GM21360 (cell line): ENCODE data around the gene ZNF514.
A peak's percentile ranks its signal among the peaks of the same experiment; 100 is the strongest.
"Not testable (repeated sequence)": the region's sequence is repeated elsewhere in the genome, so short reads cannot be mapped to it uniquely, and the experiment has no call there.

Source experiments
- ATAC-seq: cut with Tn5 transposase; IDR thresholded peaks from one replicate; pipeline ENCODE4 v1.9.1; 2021; ENCODE audit warnings: mild to moderate bottlenecking, moderate library complexity; ENCODE audit not compliant: unreplicated experiment

ZNF514 gene

DNA sequence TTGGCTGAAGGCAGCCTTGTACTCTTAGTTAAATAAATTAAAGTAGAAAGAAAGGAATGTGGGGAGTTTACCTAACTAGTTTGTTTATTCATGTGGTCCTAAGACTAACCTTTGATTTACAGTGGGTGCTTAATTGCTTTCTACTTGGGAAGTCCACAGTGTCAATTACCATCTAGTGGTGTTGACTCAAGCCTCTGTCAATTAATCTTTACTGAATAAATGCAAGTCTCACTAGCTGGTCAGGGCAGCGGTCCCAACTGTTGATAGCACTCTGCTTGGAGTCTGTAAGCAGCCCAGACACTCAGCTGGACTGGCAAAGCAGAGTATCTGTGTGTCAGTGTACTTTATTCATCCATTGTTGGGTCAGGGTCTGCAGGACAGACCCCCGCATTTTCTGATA is 15.8 kb downstream of the ZNF514 start:
- ATAC-seq, result no peak

DNA sequence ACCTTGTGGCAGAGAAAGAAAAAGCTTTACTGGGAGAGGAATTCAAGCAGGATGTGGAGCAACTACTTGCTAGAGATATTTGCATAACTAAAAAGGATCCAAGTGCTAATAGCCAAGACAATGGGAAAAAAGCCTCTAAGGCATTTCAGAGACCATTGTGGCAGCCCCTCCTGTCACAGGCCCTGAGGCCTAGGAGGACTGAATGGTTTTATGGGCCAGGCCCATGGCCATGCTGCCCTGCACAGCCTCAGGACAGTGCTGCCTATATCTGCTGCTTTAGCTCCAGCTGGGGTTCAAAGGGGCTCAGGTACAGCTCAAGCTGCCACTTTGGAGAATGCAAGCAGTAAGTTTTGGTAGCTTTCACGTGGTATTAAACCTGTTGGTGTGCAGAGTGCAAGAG is 20.9 kb downstream of the ZNF514 start:
- no peak for ATAC-seq

GRCh38 chr2:95122197-95122551 is 37.5 kb downstream of the ZNF514 start:
- ATAC-seq, result no peak

- peak; percentile 92 for ATAC-seq
Measured at GRCh38 chr2:95121407-95122196, 38.0 kb downstream of the ZNF514 start, which contains the start of gene MRPS5. MRPS5 (minus strand) TSS chr2:95121808; CDS start chr2:95121791, 17 bp downstream.

- ATAC-seq, result no peak
Measured at GRCh38 chr2:95121093-95121406, 38.6 kb downstream of the ZNF514 start.

DNA sequence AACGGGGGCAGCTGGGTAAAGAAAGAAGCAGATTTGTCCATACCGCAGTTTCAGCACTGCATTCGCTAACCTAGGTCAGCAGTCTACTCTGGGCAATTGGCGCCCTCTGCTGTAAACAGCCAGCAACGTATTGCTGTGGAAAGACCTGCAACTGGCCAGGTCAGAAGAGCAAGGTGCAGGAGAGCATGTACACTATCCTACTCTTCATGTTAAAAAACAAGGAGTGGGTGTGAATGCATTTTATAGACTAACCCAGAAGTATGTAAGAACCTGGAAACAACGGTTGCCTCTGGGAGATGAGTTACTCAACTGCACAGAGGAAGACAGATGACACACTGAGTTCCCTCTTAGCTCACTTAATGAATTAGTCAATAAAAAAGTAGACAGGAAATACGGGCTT is 44.2 kb downstream of the ZNF514 start:
- peak; percentile 89 for ATAC-seq

DNA sequence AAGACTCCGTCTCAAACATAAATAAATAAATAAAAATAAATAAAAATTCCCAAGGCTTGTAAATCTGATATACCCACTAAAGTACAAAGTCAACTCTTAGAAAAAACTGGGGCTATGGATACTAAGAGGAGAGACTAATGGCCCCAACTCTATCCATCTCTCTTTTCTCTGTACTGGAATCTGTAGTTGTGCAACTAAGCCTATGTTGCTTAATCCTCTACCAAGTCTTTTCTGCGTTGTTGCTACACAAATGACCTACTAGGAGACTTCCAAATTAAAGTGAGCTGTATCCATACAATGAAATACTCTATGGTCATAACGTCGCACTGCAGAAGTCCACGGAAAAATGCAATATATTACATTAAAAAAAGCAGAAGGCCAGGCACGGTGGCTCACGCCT is 46.2 kb downstream of the ZNF514 start:
- ATAC-seq, result no peak

- ATAC-seq, result no peak
Measured at GRCh38 chr2:95110395-95110794, 49.3 kb downstream of the ZNF514 start.

DNA sequence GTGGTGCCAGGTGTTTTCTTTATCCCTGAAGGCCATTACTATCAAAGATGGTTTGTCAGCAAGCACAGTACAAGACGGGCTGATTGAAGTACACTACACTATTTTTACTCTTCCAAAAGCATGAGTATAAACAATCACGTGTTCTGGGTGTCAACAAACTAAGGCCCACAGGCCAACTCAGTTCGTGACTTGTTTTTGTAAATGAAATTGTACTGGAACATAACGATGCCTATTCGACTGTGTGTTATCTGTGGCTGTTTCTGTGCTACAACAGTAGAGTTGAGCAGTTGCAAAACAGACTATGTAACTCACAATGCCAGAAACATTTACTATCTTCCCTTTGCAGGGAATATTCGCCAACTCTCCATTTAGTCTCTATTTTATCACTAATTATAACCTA is 50.4 kb downstream of the ZNF514 start:
- no peak for ATAC-seq

DNA sequence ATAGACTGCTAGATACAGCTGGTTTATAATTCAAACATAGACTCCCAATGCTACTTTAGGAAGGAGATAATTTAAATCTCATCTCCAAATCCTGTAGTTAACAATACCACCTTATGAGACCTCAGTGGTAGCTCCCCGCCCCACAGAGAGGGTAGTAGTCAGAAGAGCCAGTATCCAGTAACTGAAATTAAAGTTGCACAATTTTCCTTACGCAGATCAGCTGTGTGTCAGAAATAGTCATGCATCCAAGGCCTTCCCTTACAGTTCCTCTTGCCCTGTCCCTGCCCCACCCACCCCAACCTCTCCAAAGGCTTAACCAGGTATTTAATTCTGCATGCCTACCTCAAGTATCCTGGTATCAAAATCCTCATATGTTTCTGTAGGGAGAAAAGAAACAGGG is 53.6 kb downstream of the ZNF514 start:
- no peak for ATAC-seq

GRCh38 chr2:95104606-95105005 is 55.0 kb downstream of the ZNF514 start:
- ATAC-seq, result no peak

DNA sequence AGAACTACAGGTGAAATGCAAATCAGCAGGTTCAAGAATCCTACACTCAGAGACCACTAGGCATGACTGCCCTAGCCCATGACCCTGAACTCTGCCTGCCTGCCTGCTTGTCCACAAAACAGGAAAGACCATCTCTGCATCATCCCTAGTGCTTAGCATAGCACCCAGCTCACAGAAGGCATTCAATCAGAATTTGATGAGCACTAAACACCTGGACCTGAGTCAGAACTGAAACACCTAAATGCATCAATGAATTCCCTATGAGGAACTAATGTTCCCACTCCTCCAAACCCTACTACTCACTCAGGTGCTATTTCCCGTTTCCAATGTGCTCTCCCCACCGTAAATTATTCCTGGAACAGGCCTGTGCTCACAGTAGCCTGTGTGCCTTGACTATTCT is 59.7 kb downstream of the ZNF514 start:
- ATAC-seq, result no peak

GRCh38 chr2:95098273-95098672 is 61.4 kb downstream of the ZNF514 start:
- ATAC-seq, result not testable (repeated sequence)
